ENCODE data around the gene MAPK14. TPM values are rescaled to one million over a fixed set of nuclear protein-coding genes. Genes with fewer than 3 reads are reported as not detected.
"Not testable (repeated sequence)": the region's sequence is repeated elsewhere in the genome, so short reads cannot be mapped to it uniquely, and the experiment has no call there.

Gene MAPK14
- total and polyA plus RNA-seq, 2 donors (not counting 1 experiment from before 2014, with no cell fraction given), result 55.9 to 57.8 TPM

DNA sequence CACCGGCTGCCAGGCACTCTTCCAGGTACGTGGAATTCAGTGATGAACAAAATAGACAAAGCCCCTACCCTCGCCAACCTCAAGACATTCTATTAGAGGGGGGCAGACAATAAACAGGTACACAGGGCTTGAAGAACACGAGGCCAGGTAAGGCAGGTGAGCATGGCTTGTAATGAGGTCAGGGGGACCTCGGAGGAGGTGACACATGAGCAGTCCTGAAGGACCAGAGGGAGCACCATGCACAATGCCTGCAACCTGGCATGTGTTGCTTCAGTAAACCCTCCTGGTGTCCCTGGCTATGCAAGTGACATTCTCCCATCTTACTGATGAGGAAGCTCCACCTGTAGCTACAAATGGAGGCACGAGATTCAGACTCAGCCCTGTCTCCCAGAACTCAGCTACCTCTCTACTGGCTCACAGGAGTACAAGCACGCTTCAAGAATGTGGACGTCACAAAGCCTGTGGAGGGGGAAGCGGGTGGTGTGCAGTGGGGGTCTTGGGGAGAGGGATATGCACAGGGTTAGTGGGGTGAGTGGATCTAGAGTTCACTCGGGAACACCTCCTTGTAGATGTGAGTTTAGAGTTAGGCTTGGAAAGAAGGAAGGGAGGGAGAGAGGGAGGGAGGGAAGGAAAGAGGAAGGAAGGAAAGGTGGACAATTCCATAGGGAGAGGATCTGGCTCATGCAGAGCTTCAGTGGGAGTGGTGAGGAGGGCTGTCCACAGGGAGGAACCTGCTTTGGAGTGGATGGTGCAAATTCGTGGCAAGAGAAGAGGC lies 95.1 kb downstream of the MAPK14 start:
- Histone ChIP-seq H3K4me1 (ENCODE audit: control insufficient read depth, extremely low read depth, insufficient read depth, low read length) (peaks cover 15% of the 10 kb centered on the region), H3K27ac (ENCODE audit: insufficient read depth, low read length) (no peak overlapping the region), H3K27me3 (ENCODE audit: control insufficient read depth, insufficient read depth, low read length) (no peaks in the 10 kb centered on the region), H3K79me2 (ENCODE audit: control insufficient read depth, insufficient read depth, low read length) (no peaks in the 10 kb centered on the region), H3K36me3 (ENCODE audit: control insufficient read depth, insufficient read depth, low read length) (no peaks in the 10 kb centered on the region), H3K4me2 (ENCODE audit: extremely low read depth, insufficient read depth, low read length) (no peak overlapping the region), H2AFZ (ENCODE audit: low read length) (no peak overlapping the region), H4K20me1 (ENCODE audit: control insufficient read depth, extremely low read depth, insufficient read depth, low read length) (no peaks in the 10 kb centered on the region), H3K9ac (ENCODE audit: insufficient read depth, low read length) (no peak overlapping the region), H3K9me3 (ENCODE audit: control insufficient read depth, insufficient read depth, low read depth, low read length) (no peaks in the 10 kb centered on the region), H3K4me3 (replicated peaks in 1 of 4; ENCODE audit: control extremely low read depth in 1 of 4, insufficient read depth in 1 of 4, low read depth in 3 of 4, low read length in 4 of 4) (no peak overlapping the region)
- no peak for TF ChIP-seq EZH2 (IDR thresholded peaks at IDR 0.05; ENCODE audit: low read length, missing control alignments)
- TF ChIP-seq, protein P1, sequence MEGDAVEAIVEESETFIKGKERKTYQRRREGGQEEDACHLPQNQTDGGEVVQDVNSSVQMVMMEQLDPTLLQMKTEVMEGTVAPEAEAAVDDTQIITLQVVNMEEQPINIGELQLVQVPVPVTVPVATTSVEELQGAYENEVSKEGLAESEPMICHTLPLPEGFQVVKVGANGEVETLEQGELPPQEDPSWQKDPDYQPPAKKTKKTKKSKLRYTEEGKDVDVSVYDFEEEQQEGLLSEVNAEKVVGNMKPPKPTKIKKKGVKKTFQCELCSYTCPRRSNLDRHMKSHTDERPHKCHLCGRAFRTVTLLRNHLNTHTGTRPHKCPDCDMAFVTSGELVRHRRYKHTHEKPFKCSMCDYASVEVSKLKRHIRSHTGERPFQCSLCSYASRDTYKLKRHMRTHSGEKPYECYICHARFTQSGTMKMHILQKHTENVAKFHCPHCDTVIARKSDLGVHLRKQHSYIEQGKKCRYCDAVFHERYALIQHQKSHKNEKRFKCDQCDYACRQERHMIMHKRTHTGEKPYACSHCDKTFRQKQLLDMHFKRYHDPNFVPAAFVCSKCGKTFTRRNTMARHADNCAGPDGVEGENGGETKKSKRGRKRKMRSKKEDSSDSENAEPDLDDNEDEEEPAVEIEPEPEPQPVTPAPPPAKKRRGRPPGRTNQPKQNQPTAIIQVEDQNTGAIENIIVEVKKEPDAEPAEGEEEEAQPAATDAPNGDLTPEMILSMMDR (conservative IDR thresholded peaks at IDR 0.05 in 1 of 2, IDR thresholded peaks at IDR 0.05 in 1 of 2; ENCODE audit: low read depth in 1 of 2, low read length in 2 of 2), result no peak
- no peak for DNase-seq (ENCODE audit: low read depth in 2 of 2)

DNA sequence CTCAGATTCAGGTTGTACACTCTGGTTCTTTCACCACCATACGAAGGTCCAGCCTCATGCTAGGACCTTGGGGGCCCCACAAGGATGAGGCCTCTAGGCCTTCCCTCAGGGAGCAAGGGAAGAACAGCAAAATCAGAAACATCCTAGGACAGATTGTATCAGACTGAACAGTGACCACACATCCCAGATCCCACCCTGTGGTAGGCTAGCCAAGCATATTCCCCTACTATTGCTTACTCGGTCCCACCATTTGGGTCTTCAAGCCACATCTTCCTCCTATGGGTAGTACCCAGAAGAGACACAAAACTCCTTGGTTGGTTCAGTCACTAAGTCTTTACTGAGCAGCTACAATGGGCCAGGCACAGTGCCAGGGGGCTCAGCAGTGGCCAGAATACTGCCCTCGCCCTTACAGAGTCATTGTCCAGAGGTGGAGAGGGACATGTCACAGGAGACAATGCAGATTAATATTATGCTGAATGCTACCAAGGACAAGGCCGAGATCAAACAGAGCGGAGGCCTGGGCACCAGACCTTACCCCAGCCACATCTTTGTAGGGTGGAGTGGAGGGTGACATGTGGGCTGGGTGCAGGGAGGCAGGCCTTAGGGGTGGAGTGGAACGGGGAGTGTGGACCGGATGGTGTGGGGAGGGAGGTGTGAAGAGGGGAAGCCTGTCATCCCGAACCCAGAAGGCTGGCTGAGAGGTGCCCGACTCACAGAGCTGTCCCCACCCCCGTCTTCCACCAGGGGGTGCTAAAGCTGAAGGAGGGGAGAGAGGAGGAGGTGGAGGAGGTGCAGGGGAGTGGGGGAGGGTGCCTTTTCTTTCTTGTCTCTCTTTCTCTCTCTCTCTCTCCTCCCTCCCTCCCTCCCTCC lies 95.9 kb downstream of the MAPK14 start:
- H3K79me2 ChIP-seq (ENCODE audit: control insufficient read depth, insufficient read depth, low read length), result no peaks in the 10 kb centered on the region
- peak overlapping the region; percentile 44 for H2AFZ ChIP-seq (ENCODE audit: low read length)
- H3K9me3 ChIP-seq (ENCODE audit: control insufficient read depth, insufficient read depth, low read depth, low read length), result no peaks in the 10 kb centered on the region
- no peak overlapping the region for H3K27ac ChIP-seq (ENCODE audit: insufficient read depth, low read length)
- H4K20me1 ChIP-seq (ENCODE audit: control insufficient read depth, extremely low read depth, insufficient read depth, low read length), result no peaks in the 10 kb centered on the region
- no peaks in the 10 kb centered on the region for H3K27me3 ChIP-seq (ENCODE audit: control insufficient read depth, insufficient read depth, low read length)
- H3K4me2 ChIP-seq (ENCODE audit: extremely low read depth, insufficient read depth, low read length), result no peak overlapping the region
- no peak overlapping the region for H3K9ac ChIP-seq (ENCODE audit: insufficient read depth, low read length)
- peak; percentile 54 to 80 for DNase-seq (ENCODE audit: low read depth in 2 of 2)
- no peak overlapping the region for H3K4me3 ChIP-seq (replicated peaks in 1 of 4; ENCODE audit: control extremely low read depth in 1 of 4, insufficient read depth in 1 of 4, low read depth in 3 of 4, low read length in 4 of 4)
- peaks cover 21% of the 10 kb centered on the region for H3K4me1 ChIP-seq (ENCODE audit: control insufficient read depth, extremely low read depth, insufficient read depth, low read length)
- TF ChIP-seq, protein P1 (conservative IDR thresholded peaks at IDR 0.05 in 1 of 2, IDR thresholded peaks at IDR 0.05 in 1 of 2; ENCODE audit: low read depth in 1 of 2, low read length in 2 of 2), result peak; percentile 75 to 84
- no peak for TF ChIP-seq EZH2 (IDR thresholded peaks at IDR 0.05; ENCODE audit: low read length, missing control alignments)
- H3K36me3 ChIP-seq (ENCODE audit: control insufficient read depth, insufficient read depth, low read length), result no peaks in the 10 kb centered on the region

DNA sequence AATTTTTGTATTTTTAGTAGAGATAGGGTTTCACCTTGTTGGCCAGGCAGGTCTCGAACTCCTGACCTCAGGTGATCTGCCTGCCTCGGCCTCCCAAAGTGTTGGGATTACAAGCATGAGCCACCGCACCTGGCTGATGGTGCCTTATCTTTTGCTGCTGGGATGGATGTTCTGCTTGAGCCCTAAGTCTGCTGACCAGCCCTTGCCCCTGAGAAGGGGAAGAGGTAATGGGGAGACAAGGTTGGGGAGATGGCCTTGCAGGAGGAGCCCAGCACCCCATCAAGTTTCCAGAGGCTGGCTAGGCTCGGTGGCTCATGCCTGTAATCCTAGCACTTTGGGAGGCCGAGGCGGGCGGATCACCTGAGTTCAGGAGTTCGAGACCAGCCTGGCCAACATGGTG lies 96.7 kb downstream of the MAPK14 start:
- not testable (repeated sequence) for H4K20me1 ChIP-seq (ENCODE audit: control insufficient read depth, extremely low read depth, insufficient read depth, low read length); DNase-seq (ENCODE audit: low read depth in 2 of 2); H3K36me3 ChIP-seq (ENCODE audit: control insufficient read depth, insufficient read depth, low read length); H3K4me3 ChIP-seq (replicated peaks in 1 of 4; ENCODE audit: control extremely low read depth in 1 of 4, insufficient read depth in 1 of 4, low read depth in 3 of 4, low read length in 4 of 4); H3K27me3 ChIP-seq (ENCODE audit: control insufficient read depth, insufficient read depth, low read length); H3K9ac ChIP-seq (ENCODE audit: insufficient read depth, low read length); H2AFZ ChIP-seq (ENCODE audit: low read length); H3K9me3 ChIP-seq (ENCODE audit: control insufficient read depth, insufficient read depth, low read depth, low read length); H3K79me2 ChIP-seq (ENCODE audit: control insufficient read depth, insufficient read depth, low read length); H3K27ac ChIP-seq (ENCODE audit: insufficient read depth, low read length); H3K4me2 ChIP-seq (ENCODE audit: extremely low read depth, insufficient read depth, low read length)
- H3K4me1 ChIP-seq (ENCODE audit: control insufficient read depth, extremely low read depth, insufficient read depth, low read length), result peaks cover 21% of the 10 kb centered on the region

All from fibroblast of lung (primary cell).